ENCODE measurements around the gene IL6.
"Not testable (repeated sequence)": the region's sequence is repeated elsewhere in the genome, so short reads cannot be mapped to it uniquely, and the experiment has no call there.

IL6 gene

DNA sequence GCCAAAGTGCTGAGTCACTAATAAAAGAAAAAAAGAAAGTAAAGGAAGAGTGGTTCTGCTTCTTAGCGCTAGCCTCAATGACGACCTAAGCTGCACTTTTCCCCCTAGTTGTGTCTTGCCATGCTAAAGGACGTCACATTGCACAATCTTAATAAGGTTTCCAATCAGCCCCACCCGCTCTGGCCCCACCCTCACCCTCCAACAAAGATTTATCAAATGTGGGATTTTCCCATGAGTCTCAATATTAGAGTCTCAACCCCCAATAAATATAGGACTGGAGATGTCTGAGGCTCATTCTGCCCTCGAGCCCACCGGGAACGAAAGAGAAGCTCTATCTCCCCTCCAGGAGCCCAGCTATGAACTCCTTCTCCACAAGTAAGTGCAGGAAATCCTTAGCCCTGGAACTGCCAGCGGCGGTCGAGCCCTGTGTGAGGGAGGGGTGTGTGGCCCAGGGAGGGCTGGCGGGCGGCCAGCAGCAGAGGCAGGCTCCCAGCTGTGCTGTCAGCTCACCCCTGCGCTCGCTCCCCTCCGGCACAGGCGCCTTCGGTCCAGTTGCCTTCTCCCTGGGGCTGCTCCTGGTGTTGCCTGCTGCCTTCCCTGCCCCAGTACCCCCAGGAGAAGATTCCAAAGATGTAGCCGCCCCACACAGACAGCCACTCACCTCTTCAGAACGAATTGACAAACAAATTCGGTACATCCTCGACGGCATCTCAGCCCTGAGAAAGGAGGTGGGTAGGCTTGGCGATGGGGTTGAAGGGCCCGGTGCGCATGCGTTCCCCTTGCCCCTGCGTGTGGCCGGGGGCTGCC lies at the start of gene IL6:
Gene IL6 (plus strand): TSS at position 294 of the 807 bp plus-strand sequence. CDS start 63 bp downstream, at position 357.
- DNase-seq = no peak

DNA sequence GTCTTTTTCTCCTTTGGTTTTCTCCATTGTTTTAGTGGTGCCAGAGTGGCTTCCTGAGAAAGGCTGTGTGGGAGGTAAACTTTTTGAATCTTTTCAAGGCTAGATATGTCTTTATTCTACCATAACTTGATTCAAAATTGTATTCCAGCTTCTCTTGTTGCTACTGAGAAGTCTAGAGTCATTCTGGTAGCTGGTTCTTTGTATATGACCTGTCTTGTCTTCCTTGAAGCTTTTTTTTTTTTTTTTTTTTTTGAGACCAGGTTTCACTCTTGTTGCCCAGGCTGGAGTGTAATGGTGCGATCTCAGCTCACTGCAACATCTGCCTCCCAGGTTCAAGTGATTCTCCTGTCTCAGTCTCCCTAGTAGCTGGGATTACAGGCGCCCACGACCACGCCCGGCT lies 49.7 kb upstream of the IL6 start:
- not testable (repeated sequence) for DNase-seq

DNA sequence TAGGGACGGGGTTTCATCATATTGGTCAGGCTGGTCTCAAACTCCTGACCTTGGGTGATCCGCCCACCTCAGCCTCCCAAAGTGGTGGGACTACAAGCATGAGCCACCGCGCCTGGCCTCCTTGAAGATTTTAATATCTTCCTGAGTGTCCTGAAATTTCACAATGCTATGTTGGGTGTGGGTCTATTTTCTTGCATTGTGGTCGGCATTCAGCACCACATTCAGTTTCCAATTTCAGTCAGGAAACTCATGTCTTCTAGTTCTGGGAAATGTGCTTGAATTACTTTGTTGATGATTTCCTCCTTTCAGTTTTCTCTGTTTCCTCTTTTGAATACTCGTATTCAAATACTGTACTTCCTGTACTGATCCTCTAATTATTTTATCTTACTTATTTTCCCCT lies 49.3 kb upstream of the IL6 start:
- no peak for DNase-seq

DNA sequence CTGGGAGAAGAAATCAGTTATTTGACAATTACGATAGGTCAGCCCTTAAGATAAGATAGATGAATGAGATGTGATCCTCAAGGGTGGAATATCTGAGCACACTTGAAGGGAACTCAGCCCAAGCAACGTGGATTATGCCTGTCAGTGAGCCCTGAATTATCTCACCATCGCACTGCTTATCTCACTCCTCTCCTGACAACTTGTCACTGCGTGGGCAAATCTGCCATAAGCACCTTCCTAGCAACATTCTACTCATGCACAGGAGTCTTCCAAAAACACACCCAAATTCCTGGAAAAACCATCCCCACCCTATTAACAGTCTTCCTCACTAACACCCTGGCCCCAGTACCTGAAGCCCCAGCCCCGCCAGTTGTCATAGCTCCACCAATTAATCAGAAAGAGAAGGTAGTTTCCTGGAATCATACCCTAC lies 46.5 kb upstream of the IL6 start:
- DNase-seq = no peak

DNA sequence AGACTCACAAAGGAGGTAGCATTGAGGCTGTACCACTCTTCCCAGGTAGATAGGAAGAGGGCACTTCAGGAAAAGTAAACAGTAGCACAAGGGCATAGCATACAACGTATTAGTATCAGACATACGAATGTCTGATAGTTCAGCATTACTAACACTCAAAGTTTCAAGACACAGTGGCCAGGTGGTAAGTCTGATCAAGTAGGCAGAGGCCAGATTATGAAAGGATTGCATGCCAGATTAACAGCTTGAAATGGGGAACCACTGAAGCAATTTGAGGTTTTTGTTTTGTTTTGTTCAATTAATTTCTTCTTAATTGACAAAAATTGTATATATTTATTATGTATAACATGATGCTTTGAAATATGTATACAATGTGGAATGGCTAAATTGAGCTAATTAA lies 45.7 kb upstream of the IL6 start:
- DNase-seq = no peak

DNA sequence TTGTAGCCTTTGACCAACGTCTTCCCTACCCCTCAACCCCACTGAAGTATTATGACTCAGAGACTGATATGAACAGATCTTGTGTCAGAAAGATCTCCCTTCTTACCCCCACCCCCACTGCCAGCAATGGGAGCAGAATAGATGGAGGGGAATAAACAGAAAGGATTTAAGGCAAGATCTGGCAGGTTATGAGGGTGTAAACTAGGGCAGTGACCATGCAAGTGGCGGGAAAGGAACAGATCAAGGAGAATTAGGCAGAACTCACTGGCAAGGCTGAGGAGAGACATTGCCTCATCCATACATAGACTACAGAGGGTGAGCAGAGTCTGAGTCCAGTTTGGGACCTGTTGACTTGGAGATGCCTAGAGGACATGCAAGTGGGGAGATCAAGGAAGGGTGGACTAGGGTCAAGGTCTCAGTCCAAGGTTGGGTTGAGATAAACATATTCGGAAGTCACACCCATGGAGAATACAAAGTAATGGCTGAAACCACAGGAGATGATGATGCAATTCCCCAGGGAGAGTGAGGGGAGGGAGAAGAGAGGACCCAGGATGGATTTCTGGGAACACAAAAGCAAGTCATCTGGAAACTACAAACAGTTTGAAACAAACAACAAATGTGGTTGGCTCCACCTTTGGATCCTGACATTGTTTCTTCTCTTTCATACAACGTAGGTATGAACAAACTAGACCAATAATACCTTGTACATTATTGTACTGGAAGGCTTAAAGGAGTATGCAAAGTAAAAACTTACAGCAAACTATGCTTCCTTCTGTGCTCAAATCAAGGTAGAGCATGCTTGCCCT lies 44.9 kb upstream of the IL6 start:
- DNase-seq = no peak

DNA sequence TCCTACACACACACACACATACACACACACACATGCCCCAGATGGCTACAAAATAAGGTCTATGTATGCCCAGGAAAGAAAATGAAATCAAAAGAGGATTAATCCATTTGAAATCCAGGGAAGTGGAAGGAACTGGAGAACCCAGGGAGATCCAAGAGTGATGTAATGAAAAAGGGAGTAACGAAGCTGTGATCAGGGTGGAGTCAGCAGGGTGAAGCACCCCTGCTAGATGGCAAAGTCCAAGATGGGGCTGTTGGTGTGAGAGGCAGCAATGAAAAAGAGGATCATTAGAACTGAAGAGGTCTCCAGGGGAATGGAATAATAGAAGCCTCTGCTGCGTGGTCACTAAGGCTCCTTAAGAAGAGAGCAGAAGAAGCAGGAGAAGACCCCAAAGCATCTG lies 43.6 kb upstream of the IL6 start:
- DNase-seq = no peak

DNA sequence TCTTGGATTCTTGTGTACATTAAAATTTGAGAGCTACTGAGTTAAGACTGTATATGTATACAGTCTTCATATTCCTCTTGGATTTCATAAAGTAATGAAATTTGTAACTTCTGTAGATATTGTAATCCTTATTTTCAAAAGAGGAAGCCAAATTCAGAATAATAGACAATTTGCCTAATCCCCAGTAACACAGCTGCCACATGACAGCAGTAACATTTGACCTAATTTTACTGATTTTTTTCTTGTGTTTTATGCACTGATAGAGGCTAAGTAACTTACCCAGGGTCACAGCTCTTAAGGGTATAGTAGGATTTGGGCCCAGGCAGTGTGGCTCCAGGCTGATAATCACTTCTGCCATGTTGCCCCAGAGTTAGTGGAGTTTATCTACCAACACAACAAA lies 40.4 kb upstream of the IL6 start:
- DNase-seq = no peak

DNA sequence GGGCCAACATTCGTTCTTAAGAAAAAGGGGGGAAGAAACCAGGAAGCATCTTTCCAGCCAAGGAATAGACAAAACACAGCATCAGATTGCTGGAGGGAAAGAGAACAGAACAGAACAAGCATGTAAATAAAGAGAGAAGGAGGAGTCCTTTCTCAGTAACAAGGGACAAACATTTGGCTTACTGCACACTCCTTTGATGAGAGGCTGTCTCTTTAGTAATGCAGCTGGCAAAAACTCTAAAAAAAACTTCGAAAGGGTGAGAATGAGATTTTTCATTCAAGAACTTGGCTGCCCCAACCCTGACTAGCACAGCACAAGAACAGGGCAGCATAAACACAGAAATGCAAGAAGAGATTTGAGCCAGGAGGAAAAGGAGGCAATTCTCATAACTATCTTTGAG lies 38.9 kb upstream of the IL6 start:
- DNase-seq = no peak

DNA sequence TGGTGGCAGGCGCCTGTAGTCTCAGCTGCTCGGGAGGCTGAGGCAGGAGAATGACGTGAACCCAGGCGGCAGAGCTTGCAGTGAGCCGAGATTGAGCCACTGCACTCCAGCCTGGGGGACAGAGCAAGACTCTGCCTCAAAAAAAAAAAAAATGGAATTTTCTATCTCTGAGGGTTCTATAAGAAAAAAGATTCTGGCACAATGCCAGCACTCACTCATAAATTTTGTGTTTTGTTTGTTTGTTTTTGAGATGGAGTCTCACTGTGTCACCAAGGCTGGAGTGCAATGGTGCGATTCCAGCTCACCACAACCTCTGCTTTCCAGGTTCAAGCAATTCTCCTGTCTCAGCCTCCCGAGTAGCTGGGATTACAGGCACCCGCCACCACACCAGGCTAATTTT lies 38.1 kb upstream of the IL6 start:
- DNase-seq = not testable (repeated sequence)

DNA sequence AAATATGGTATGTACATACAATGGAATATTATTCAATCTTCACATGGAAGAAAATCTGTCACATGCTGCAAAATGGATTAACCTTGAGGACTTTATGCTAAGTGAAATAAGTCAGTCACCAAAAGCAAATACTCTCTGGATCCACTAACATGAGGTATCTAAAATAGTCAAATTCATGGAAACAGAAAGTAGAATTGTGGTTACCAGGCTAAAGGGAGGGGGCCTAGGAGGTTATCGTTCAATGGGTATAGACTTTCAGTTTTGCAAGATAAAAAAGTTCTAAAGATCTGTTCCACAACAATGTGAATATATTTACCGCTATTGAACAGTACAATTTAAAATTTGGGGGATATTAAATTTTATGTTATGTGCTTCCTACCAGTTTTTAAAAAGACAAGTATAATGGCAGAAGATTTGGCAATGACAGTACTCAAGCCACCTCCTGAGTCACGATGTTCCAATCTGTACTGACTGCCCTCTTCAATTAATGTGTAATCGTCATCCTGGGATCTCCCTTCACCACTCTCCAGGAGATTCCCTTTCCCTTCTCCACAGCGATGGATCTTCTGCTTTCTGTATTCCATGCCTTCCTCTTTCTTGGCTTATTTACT lies 32.3 kb upstream of the IL6 start:
- no peak for DNase-seq

DNA sequence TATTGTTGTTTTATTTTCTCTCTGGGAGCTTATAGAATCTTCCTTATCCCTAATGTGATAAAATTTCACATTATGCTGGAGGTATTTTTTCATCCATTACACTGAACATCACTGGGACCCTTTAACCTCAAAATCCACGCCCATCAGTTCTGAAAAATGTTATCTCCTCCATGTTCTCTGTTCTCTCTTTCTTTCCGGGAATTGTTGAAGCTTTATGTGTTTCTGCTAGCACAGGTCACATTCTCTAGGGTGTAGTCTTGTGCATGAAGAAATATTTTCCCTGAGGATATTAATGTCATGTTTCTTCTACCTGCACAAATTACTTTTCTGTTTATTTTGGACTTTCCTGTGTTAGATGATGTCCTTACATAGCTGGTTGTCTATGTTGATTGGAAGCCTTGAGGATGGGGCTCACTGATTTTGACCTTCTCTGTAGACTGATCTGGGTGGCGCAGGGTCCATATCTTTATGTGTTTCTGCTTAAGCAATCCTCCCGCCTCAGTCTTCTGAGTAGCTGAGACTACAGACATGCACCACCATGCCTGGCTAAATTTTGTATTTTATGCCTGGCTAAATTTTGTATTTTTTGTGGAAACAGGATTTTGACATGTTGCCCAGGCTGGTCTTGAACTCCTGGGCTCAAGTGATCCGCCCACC lies 31.4 kb upstream of the IL6 start:
- DNase-seq = no peak

DNA sequence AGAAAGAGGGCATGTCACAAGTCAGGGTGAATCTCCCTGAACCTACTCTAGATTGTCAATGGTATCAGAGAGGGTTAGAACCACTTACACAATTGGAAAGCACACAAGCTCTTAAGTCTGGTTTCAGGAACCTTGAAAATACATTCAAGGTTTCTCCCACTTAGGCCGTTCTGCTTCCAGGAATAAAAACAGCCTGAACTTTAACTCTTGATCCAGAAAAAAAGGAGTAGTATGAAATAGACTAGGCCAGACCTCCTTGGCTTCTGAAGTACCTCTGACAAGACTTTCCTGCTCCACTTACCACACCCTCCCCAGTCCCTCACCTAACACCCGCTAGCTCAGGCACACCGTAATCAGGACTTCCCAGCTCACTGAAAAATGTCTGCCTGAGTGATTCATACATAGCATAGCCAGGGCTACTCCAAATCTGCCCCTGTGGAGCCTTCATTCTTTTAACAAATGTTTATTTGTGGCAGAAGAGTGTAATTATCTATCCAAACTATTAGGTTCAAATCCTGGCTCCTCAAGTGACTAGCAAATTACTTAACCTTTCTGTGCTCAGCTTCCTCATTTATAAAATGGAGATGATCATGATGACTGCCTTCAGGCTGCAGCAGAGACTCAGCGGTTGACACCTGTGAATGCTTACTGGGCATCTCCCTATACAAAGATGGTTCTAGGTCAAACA lies 30.3 kb upstream of the IL6 start:
- DNase-seq = no peak

DNA sequence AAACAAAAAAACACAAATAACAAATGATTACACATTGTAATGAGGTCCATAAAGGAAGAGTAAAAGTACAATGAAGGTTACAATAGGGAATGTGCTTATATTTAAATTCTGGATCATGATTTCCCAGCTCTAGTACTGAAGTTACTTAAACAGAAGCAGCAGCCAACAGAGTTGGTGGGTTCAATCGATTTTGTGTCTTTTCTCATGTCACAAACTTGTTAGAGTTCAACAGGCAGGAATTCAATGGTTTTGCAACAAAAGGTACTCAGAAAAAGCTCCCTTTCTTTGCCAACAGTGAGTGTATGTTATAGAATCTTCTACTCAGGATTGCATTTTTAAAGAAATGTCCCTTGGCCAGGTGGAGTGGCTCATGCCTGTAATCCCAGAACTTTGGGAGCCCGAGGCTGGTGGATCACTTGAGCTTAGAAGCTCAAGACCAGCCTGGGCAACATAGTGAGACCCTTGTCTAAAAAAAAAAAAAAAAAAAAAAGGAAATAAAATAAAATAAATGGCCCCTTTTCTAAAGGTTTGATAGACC lies 29.6 kb upstream of the IL6 start:
- DNase-seq = no peak

DNA sequence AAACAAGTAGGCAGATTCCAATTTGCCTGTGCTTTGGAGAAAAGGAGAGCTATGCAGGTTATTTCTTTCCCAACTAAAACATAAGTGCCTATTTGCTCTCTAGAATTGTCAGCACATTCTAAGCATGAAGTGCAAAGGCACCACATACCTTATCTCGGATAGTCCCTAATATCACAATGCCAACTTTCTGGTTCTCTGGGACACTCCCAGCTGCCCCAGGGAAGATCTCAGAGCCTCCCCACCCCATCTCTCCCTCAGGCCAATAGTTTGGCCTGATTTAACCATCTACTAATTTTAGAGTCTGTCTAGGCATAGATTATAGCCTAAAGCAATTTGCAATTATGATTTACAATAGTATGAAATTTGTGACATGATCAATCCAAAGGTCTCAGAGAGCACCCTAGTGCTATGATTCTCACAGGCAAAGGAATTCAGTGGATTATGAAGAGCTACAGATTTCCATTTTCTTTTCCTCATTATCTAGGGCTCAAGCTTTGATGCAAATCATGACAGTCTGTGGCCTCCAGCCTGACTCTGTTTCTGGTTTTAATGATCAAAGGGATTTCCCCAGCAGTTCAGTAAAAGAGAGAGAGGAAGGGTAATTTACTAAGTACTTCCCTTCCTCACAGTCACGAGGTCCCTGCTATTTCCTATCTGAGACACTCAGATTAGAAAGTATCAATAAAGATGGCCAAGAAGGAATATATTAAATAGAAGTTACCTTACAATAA lies 29.0 kb upstream of the IL6 start:
- no peak for DNase-seq

DNA sequence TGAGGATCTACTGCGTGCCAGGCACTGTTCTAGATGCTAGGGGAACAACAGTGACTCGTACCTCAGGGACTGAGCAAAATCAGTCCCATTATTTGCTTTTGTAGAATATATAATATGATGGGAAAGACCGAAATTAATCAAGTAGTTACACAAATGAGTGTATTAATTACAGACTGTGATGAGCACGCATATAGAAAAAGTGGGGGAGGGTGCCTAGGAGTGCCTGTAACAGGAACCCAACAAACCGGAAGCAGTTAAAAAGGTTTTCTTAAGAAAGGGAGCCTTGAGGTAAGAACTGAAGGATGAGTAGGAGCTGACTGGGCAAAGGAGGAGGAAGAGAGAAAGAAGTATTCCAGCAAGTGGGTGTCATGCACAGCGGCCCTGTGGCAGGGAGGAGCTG lies 28.2 kb upstream of the IL6 start:
- DNase-seq = no peak

DNA sequence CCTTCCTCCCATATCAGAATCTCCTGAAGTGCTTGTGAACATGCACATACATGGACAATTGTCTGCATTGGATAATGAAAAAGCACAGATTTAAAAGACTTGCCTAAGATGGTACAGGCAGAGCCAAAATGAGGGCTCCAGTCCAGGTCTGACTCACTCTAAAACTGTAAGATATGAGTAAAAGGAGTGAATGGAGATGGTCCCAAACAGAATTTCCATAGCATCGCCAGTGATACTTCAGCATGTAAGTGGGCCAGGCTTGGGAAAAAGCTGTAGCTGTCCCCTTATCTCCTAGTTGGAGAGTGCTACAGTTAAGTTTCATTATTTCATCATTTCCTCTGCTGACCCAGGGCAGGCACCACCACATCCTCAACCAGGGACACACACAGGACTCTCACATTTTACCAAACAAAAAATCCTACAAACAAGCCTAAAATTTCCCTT lies 26.4 kb upstream of the IL6 start:
- DNase-seq = no peak

DNA sequence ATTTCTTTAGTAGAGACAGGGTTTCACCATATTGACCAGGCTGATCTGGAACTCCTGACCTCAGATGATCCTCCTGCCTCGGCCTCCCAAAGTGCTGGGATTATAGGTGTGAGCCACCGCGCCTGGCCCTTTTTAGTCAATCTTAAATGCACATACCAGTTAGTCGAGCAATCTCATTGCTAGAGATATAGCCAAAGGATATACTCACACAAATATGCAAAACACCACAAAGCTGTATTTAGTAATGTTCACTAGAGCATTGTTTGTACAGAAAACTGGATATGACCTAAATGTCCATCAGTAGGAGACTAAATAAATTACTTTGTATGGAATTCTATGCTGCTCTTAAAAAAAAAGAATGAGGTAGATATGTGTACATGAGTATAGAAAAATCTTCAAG lies 24.5 kb upstream of the IL6 start:
- DNase-seq = no peak

DNA sequence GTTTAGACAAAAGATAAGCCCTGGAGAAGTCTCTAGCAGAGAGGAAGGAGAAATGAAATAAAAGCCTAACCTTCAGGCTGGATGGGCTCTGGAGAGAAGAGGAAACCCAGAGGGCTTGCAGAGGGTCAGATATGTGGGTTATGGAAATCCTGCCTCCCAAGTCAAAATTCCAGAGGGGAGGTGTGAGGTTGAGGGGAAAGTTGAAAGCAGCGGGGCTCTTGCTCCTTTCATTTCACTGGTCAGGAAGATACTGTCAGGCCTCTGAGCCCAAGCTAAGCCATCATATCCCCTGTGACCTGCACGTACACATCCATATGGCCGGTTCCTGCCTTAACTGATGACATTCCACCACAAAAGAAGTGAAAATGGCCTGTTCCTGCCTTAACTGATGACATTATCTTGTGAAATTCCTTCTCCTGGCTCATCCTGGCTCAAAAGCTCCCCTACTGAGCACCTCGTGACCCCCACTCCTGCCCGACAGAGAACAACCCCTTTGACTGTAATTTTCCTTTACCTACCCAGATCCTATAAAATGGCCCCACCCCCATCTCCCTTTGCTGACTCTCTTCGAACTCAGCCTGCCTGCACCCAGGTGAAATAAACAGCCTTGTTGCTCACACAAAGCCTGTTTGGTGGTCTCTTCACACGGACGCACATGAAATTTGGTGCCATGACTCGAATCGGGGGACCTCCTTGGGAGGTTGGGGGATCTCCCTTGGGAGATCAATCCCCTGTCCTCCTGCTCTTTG lies 23.7 kb upstream of the IL6 start:
- not testable (repeated sequence) for DNase-seq

DNA sequence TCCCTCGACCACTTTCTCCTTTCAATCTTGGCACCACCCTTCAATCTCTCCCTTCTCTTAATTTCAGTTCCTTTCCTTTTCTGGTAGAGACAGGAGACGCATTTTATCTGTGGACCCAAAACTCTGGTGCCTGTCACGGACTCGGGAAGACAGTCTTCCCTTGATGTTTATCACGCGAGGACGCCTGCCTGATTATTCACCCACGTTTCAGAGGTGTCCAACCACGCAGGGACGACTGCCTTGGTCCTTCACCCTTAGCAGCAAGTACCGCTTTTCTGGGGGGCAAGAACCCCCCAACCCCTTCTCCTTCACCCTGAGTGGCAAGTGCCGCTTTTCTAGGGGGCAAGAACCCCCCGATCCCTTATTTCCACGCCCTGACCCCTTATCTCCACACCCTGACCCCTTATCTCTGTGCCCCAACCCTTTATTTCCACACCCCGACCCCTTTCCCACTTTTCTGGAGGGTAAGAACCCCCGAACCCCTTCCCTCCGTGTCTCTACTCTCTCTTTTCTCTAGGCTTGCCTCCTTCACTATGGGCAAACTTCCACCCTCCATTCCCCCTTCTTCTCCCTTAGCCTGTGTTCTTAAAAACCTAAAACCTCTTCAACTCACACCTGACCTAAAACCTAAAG lies 22.9 kb upstream of the IL6 start:
- not testable (repeated sequence) for DNase-seq

All from stimulated activated CD4-positive, alpha-beta T cell treated with anti-CD3 and anti-CD28 coated beads, Interleukin-2, amount 100 ng/mL, for 48 hours (primary cell).